NOMO-1 treated with dmso at 0.1 percent for 144 hours (cell line): ENCODE results near the gene CPLANE2.
"Not testable (repeated sequence)": the region's sequence is repeated elsewhere in the genome, so short reads cannot be mapped to it uniquely, and the experiment has no call there.

Experiments
- DNase-seq: peaks from one replicate; lab custom pipeline; 2025; ENCODE audit not compliant: unreplicated experiment; lab: John Stamatoyannopoulos, UW

CPLANE2 gene, protein sequence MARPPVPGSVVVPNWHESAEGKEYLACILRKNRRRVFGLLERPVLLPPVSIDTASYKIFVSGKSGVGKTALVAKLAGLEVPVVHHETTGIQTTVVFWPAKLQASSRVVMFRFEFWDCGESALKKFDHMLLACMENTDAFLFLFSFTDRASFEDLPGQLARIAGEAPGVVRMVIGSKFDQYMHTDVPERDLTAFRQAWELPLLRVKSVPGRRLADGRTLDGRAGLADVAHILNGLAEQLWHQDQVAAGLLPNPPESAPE

DNA sequence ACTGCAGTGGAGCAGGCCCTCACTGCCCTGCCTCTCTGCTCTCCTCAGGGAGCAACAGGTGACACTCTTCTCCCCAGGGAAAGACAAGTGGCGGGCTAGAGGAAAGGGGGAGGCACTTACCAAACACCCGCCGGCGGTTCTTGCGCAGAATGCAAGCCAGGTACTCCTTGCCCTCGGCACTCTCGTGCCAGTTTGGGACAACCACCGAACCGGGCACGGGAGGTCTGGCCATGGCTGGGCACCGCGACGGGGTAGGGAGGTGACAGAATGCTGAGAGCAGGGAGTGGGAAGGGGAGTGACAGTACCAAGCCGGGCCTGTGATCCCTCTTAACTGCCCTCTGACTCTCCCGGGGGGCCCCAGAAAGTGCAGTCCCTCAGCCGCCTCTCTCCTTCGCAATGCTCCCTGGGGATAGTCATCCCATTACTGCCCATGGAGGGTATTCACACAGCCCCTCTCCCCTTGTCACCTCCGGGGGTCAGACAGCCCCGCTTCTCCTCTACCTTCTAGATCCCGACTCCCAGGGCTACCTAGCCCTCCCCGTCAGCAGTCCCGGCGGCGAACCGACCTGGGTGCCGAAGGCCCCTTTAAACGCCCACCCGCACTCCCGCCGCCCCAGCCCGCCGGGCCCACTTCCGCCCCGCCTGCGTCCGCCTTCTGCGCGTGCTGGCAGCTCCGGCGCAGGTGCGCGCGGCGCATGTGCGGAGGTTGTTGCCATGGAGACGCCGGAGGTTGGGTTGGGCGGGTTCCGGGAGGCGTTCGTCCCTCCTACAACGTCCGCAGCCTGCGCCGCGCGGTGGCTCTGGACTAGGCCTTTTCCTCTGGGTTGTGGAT is at the start of gene CPLANE2:
TSS of gene CPLANE2 (minus strand) at position 673 of the 832 bp plus-strand sequence. CDS start at position 232, 441 bp downstream.
- DNase-seq, result peak; percentile 85

DNA sequence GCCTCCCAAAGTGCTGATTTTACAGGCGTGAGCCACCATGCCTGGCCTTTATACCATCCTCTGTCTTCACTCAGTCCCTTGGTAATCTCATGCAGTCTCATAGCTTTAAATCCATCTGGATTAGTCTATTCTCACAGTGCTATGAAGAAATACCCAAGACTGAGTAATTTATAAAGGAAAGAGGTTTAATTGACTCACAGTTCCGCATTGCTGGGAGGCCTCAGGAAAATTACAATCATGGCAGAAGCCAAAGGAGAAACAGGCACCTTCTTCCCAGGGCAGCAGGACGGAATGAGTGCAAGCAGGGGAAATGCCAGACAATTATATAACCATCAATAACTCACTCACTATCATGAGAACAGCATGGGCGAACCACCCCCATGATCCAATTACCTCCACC is 49.1 kb upstream of the CPLANE2 start:
- no peak for DNase-seq

DNA sequence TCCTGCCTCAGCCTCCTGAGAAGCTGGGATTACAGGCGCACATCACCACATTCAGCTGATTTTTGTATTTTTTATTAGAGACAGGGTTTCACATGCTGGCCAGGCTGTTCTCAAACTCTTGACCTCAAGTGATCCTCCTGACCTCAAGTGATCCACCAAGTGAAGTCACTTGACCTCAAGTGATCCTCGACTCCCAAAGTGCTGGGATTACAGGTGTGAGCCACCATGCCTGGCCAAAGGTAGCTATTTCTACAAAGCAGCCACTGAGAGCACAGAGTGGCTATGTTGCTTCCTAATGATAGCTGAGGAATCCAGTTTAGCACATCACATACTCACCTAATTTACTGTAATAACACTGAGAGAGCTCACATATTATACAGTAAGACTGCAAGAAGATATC is 44.8 kb upstream of the CPLANE2 start:
- DNase-seq, result no peak

DNA sequence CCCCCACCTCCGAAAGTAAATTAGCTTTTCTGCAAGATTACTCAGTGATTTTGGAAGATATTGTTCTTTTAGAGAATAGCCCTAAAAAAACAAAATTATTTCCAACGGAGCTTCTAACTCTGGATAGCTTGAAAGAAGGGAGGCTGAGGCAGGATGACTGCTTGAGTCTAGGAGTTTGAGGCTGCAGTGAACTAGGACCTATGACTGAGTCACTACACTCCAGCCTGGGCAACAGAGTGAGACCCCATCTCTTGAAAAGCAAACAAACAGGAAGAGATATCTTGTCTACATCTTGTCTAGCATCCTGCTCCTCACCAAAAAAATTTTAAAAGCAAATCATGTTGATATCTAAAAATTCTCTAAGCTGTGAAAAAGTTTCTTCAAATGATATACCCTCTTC is 42.2 kb upstream of the CPLANE2 start:
- no peak for DNase-seq

DNA sequence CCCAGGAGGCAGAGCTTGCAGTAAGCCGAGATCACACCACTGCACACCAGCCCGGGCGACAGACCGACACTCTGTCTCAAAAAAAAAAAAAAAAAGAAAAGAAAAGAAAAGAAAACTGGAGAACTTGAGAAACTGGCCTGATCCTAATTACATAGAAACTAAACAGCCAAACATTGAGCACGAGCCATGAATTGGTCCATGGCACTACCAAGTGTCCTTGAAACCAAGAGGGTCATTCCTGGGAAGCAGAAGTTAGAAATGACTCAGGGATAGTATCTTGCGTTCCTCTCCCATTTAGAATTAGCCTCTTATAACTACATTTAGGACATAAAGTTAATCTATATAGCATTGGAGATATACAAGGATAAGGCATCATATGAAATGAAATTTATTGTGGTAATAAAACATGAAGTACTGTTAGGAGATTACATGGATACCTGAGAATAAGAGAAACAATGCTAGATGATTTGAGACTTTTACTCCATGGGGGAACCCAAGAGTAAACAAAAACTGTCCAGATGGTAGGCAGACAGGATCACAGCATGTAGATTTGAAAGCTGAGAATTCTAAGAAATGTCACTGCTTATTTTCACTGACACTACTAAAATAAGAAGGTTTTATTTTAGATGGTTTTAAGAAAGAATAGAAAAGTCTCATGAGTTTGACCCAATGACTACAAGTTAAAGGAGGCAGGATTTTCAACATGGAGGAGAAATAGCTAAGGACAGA is 39.5 kb upstream of the CPLANE2 start:
- no peak for DNase-seq

DNA sequence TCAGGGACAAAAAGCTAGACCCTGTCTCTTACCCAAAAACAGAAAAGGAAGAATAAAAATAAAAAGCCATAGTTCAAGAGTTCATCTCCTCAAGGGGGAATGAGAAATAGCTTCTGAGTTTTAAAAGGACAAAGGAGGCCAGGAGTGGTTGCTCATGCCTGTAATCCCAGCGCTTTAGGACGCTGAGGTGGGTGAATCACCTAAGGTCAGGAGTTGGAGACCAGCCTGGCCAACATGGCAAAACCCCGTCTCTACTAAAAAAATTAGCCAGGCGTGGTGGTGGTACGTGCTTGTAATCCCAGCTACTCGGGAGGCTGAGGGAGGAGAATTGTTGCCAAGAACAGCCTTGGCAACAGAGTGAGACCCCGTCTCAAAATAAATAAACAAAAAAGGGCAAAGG is 38.6 kb upstream of the CPLANE2 start:
- no peak for DNase-seq

DNA sequence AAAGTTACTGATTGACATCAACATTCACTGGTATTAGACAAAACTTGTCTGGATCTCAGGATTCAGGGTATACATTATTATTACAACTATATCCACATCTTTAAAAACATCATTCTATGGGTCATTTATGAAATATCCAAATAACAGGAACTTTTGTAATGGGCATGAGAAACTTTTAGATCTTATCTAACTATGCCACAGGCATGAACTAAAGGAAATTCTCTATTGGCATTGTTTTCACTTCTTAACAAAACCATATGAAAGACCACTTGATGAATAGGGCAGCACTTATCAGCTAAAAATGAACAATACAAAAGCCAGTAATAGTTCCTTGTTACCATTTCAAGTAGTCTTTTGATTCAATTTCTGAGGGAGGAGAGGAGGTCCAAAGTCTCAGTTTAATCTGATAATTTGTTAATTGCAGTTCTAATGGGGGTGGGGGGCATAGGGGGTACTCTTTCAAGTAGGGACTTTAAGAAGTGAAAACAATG is 30.8 kb upstream of the CPLANE2 start:
- DNase-seq, result no peak

DNA sequence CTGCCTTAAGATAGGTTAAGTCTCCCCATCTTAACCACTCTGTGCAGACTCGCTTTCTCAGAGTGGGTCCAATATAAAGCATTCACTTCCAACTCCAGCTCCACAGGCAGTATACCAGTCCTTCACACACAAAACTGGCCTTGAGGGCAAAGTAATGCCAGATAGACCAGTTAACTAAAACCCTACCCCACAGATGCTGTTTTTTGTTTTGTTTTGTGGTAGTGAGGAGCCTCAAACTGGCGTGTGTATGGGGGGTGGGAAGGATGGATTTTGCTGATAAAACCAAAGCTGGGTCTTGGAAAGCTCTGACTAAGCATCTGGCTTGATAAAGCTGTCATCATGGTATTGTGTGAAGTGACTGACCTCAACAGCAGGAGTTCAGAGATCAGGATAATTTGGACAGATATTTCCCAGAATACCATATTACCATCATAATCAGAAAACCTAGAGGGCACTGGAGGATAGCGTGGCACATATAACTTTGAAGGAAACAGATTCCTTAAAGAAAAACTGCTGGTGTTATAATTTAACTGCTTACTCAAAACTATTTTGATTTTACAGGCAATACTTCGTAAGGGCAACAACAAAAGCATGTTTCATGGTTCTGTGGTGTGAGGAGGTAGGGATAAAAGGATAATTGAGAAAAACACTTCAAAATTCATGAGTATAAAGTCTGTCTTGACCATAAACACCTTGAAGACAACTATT is 29.6 kb upstream of the CPLANE2 start:
- DNase-seq, result no peak

DNA sequence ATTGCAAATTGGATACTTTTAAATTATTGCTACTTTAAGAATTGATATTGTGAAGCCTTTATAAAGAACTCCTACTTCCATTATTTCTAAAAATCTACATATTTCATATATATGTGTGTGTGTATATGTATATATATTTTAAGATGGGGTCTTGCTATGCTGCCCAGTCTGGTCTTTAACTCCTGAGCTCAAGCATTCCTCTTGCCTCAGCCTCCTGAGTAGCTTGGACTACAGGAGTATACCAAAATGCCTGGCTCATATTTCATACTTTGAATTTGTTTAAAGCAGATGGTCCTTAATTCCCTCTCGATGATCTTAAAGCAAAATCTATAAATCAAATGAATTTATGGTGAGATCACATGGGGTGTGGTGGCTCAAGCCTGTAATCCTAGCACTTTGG is 25.1 kb upstream of the CPLANE2 start:
- DNase-seq, result no peak

DNA sequence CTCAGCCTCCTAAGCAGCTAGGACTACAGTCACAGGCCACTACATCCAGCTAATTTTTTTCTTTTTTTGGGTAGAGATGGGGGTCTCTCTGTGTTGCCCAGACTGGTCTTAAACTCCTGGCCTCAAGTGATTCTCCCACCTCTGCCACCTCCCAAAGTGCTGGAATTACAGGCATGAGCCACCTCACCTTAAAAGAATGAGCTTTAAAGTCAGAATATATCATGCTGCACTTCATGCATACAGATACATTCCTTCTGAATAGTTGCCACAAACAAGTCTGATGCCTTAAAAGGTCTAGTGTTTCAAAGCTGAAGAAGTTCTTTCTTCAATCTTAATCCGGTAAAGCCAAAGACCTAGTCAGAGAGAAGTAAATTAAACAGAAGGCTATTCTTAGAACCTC is 23.8 kb upstream of the CPLANE2 start:
- no peak for DNase-seq

DNA sequence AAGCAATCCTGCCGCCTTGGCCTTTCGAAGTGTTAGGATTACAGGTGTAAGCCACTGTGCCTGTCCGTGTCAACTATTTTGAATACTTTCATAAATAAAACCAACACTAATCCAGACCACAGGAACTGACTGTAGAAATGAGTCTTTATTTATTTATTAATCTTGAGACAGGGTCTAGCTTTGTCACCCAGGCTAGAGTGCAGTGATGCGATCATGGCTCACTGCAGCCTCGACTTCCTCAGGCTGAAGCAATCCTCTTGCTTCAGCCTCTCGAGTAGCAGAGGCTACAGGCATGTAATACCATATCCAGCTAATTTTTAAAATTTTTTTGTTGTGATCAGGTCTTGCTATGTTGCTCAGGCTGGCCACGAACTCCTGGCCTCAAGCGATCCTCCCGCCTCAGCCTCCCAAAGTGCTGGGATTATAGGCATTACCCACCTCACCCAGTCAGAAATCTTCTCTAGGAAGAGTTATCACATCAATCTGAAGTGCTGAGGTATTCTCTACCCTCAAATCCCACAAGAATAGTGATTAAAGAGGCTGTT is 21.7 kb upstream of the CPLANE2 start:
- DNase-seq, result no peak

DNA sequence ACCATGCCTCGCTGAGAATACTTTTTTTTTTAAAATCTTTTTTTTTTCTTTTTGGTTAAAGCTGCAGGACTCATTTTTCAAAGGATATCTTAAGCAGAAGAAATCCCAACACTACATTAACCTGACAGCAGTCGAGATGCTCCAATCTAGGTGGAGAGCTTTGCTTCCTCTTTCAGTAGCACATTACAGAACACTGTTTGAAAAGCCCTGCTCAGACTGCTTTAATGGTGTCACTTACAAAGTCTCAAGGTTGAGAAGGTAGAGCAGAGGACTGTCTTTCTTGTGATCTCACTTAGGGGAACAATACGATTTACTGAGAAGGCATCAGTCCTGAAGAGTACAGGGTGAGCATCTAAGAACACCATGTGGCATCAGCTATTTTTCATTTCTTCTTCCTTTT is 21.0 kb upstream of the CPLANE2 start:
- no peak for DNase-seq

DNA sequence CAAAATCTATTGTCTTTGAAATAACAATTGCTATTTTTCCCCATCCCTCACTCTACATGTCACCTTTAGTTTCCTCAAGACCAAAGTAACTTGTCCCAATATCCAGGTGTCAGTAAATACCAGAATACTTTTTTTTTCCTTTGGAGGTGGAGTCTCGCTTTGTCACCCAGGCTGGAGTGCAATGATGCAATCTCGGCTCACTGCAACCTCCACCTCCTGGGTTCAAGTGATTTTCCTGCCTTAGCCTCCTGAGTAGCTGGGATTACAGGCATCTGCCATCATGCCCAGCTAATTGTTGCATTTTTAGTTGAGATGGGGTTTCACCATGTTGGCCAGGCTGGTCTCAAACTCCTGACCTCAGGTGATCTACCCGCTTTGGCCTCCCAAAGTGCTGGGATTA is 20.6 kb upstream of the CPLANE2 start:
- not testable (repeated sequence) for DNase-seq

DNA sequence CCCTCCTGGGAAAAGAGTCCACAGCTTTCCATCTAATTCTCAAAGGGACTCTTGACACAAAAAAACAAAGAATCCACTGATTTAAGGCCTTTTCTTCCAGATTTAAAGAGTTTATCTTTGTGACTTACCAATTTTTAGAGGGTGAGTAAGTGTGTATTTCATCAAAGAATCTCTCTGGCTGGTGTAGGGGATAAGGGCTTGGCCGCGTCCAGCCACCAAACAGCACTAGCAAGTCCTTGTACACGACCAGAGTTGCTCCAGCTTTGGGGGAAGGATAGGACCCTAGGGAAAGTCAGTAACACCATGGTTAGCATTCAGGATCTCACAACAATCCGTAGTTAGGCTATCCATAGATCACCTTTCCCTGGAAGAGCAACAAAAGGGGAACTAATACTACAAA is 19.5 kb upstream of the CPLANE2 start:
- DNase-seq, result no peak

DNA sequence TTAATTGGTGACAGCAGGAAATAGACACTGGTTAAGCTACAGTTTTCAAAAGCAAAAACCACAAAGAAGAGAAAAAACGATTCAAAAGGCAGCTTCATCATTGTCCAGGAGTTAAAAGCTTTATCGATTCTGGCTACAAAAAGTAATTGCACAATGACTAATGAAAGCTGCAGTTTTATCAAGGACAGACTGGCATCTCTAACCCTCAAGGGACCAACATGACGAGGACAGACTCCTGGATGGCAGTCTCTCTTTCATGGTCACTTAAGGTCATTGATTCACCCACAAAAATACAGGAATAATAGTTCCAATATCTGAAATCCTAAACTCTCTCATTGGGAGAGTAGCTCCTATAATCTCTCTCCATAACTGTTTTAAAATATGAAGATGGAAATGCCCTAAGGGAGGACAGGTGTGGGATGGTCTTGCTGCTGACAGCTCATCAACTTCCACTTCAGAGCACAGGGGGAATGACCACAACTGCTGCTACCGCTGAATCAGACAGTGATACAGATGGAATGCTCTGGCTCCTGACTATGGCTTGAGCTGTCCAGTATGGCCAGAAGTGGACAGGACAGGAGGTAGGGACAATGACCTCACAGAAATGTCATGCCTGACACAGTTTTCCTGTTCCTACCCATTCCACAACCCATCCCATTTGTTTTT is 17.4 kb upstream of the CPLANE2 start:
- DNase-seq, result no peak

DNA sequence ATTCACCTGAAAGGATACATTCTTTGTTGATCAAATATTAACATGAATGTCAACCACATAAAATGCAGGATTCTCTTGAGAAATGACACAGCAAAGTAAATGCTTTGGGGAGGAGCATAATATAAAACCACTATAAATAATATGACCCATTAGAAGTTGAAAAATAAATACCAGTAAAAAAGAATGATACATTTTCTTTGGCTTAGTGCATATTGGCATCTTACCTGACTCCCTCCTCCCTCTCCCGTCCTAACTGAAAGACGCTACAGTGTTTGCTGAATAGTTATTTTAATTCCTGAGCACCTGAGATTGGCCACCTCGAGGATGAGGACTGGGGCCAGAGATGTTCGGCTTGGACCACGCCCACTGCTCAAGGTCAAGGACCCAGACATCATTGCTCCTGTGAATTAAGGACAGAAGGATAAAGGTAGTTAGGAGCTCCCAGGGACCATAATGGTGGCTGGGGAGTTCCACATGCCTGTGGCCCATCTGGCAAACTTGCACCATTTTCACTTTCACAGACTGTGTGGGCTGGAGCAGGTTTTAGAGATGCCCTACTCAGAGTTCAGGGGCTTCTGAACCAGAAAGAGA is 16.4 kb upstream of the CPLANE2 start:
- DNase-seq, result no peak

DNA sequence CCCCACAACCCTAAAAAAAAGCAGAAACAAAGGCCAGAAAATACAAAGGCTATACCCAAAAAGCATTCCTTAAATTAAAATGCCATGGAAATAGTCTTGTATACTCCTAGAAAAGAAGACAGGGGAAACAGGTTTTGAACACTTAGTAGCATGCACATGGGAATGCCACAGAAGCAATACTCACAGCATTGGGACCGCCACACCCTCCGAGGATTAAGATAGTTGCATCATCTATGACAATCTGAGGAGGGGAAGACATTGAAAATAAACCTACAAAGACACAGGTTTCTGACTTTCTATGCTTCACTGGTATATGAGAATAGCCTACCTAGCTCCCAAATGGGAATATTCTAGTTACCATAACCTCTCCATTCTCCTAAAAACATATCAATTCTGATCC is 15.9 kb upstream of the CPLANE2 start:
- no peak for DNase-seq

DNA sequence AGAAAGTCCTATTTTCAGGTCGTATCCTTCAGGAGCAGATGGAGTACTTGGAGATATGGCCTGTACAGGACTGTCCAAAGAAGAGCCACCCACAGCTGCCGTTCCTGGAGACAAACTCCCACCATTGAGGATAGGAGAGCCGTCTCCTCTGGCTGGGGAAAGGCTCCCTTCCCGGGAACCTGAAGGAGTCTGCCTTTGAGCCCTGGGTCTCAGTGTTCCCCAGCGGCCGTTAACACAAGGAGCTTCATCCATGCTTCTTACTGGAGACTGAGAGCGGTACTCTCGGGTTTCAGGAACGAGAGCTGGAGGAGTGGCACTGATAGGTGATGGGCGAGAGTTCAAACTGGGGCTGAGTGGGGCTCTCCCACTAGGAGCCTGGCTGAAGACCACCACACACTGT is 14.4 kb upstream of the CPLANE2 start:
- no peak for DNase-seq

DNA sequence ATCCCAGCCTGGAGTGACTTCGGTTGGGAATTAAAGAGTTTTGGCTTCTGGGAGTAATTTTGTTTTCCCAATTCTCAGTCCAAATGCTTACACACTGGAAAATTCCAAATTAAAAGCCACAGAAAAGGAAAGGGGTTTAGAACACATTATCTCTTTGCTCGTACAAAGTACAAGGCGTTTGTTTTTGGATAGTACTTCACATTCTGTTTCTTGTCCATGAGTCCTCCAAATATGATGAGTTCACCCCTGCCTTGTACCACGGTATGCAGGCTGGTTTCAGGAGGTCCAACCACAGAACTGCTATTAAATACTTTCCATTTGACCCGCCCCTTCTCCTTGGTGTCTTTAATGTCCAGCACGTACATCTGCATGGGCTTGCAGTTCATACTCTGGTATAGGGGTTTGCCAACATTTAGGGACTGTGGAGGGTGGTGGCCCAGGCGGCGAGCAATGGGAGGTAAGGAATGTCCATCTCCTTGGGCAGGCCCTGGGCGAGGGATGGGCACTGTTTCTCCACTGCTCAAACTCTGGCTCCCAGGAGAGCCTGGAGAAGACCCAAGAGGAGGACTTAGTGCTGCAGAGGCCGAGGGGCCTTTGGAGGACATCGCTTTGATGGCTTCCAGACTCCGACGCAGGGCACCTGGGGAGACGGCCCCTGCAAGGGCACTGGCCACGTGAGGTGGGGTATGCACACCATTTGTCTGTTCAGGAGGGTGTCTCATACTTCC is 13.7 kb upstream of the CPLANE2 start:
- no peak for DNase-seq
